Measurements from ENCODE around the gene SLC12A5. TPM values are rescaled to one million over a fixed set of nuclear protein-coding genes. Genes with fewer than 3 reads are reported as not detected.
"Not testable (repeated sequence)": the region's sequence is repeated elsewhere in the genome, so short reads cannot be mapped to it uniquely, and the experiment has no call there.

SLC12A5 gene
- total RNA-seq, result not detected

DNA sequence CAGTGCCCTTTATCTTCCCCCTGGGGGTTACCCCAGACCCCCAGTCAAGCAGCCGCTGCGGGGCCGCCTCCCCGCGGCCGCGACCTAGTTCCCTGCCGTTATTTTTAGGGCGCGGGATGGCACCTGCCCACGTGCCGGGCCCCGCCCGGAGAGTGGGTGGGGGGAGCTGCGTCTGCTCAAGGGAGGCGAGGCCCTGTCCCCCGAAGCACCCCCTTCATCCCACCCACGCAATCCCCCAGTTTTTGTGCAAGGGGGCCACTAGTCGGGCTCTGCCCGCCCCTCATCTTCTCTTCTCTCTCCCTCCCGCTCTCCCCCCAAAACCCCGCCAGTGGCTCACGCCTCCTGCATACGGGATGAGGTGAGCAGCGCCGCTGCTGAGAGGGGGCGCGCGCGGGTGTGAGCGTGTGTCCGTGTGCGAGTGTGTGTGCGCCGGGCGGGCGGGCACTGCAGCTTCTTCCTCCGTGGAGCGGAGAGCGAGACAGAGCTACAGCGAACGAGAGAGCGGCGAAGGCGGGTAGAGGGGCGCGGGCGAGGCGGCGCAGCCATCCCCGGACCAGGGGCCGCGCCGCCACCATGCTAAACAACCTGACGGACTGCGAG is at the start of gene SLC12A5:
SLC12A5 (plus strand) TSS at position 444 of the 600 bp plus-strand sequence; CDS start at position 574, 130 bp downstream.
- intact Hi-C loops (cut with DNase I; ENCODE audit: low total_unique reads), result loop anchor here (10.0 kb wide), 2 partner anchors 316 to 396 kb away; no protein-coding TSS in a partner anchor
- H3K4me3 ChIP-seq (ENCODE audit: low read depth, poor library complexity, severe bottlenecking), result no peak within 1 kb of the TSS
- TF ChIP-seq POLR2A (IDR thresholded peaks at IDR 0.05) (no peak), CTCF (IDR thresholded peaks at IDR 0.05) (no peak)
- DNase-seq (ENCODE audit: low spot score in 2 of 2), result no peak
- WGBS, 2 donors, result 17 to 26% methylated on average over 35 to 55 of the region's 56 CpGs

GRCh38 chr20:45981261-45981660 is 47.8 kb upstream of the SLC12A5 start:
- no peak overlapping the region for H3K4me3 ChIP-seq (ENCODE audit: low read depth, poor library complexity, severe bottlenecking)
- intact Hi-C loops (cut with DNase I; ENCODE audit: low total_unique reads), result no loop called here
- no peak for TF ChIP-seq CTCF (IDR thresholded peaks at IDR 0.05)
- no peak for TF ChIP-seq POLR2A (IDR thresholded peaks at IDR 0.05)
- 92 to 94% methylated on average over 6 of the region's 6 CpGs for WGBS, 2 donors
- DNase-seq (ENCODE audit: low spot score in 2 of 2), result no peak

DNA sequence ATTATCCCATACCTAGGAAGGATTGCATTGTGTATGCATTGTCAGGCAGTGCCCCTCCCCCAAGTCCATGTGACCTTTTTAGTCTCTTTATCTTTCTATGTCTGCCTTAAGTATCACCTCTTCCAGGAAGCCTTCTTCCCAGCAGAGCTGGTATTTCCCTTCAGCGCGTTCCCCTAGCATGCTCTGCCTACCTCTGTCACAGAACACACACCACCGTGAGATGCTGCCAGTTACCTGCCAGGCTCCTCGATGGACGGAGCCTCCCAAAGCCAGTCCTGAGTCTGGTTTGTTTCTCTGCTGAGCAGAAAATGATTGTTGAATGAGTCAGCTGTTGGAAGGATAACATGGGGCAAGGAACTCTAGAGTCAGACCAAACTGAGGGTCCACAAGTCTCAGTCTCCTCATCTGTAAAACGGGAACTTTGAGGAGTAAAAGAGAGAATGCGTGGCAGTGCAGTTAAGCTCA is 45.7 kb upstream of the SLC12A5 start:
- WGBS, 2 donors, result 69 to 71% methylated on average over 7 of the region's 7 CpGs
- no peak for TF ChIP-seq POLR2A (IDR thresholded peaks at IDR 0.05)
- no peak for TF ChIP-seq CTCF (IDR thresholded peaks at IDR 0.05)
- DNase-seq (ENCODE audit: low spot score in 2 of 2), result no peak
- no peak overlapping the region for H3K4me3 ChIP-seq (ENCODE audit: low read depth, poor library complexity, severe bottlenecking)
- intact Hi-C loops (cut with DNase I; ENCODE audit: low total_unique reads), result no loop called here

DNA sequence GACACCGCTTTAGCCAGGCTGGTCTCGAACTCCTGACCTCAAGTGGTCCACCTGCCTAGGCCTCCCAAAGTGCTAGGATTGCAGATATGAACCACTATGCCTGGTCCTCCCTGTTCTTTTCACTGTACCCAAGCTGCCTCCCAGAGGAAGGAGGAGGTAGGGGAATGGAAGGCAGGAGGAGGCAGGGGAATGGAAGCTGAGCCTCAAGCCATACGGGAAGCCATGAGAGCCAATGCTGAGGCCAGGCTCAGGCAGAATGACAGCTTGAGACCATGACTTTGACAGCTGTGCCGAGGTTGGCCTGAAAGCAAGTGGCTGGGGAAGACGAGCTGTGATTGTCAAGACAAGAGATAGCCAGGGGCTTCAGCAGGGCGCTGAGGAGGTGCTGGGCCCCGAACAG is 43.4 kb upstream of the SLC12A5 start:
- TF ChIP-seq CTCF (IDR thresholded peaks at IDR 0.05), result no peak
- no peak for TF ChIP-seq POLR2A (IDR thresholded peaks at IDR 0.05)
- 61 to 70% methylated on average over 7 of the region's 7 CpGs for WGBS, 2 donors
- no peak overlapping the region for H3K4me3 ChIP-seq (ENCODE audit: low read depth, poor library complexity, severe bottlenecking)
- intact Hi-C loops (cut with DNase I; ENCODE audit: low total_unique reads), result no loop called here
- no peak for DNase-seq (ENCODE audit: low spot score in 2 of 2)

DNA sequence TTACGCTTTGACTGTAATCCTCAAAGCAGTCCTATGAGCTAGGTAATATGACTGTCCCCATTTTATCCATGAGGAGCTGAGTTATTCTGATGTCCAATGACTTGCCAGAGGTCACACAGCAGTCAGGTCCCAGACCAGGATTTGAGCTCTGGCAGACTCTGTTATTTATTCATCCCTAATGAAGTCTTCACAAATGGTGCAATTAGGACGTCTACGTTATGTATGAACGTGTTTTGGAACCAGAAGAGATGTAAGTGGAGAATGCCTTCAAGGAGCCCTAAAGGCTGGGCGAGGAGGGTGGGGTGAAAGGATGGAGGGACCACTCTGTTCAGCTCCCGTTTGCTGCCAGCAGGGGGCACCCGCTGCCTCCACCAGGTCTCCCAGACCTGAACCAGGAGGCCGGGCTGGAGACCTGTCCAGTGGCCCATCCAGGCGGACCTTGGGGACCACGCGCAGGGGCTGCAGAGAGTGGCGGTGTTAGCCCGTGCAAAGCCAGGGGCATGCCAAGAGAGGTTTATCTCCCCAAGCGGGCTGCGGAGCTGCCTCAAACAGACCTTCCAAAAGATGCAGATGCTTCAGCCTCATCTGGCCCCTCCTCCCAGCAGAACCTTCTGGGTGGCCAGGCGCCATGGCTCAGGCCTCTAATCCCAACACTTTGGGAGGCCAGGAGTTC is 41.8 kb upstream of the SLC12A5 start:
- intact Hi-C loops (cut with DNase I; ENCODE audit: low total_unique reads), result no loop called here
- H3K4me3 ChIP-seq (ENCODE audit: low read depth, poor library complexity, severe bottlenecking), result no peak overlapping the region
- DNase-seq (ENCODE audit: low spot score in 2 of 2), result peak in 1 of 2 donors; percentile 93
- WGBS, 2 donors, result 7% methylated on average over 16 of the region's 16 CpGs
- TF ChIP-seq CTCF (IDR thresholded peaks at IDR 0.05) (no peak), POLR2A (IDR thresholded peaks at IDR 0.05) (no peak)

DNA sequence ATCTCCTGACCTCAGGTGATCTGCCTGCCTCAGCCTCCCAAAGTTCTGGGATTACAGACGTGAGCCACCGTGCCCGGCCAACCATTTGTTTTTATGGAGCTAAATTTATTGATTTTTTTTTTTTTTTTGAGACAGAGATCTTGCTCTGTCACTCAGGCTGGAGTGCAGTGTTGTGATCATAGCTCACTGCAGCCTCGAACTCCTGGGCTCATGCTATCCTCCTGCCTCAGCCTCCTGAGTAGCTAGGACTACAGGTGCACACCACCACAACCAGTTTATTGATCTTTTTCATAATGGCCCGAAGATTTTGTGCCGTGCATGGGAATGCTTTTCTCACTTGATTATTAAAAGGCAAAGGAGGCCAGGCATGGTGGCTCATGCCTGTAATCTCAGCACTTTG is 40.2 kb upstream of the SLC12A5 start:
- not testable (repeated sequence) for H3K4me3 ChIP-seq (ENCODE audit: low read depth, poor library complexity, severe bottlenecking)

More for the DNA sequence above, 40.2 kb upstream of the SLC12A5 start:
- DNase-seq (ENCODE audit: low spot score in 2 of 2); intact Hi-C loops (cut with DNase I; ENCODE audit: low total_unique reads): not testable (repeated sequence)
- 76 to 79% methylated on average over 6 of the region's 6 CpGs for WGBS, 2 donors
